HG03280 (cell line): ENCODE results near the gene TRMT10B.

Source experiments
- ATAC-seq: cut with Tn5 transposase; IDR thresholded peaks from one replicate; pipeline ENCODE4 v1.9.1; 2021; ENCODE audit warnings: mild to moderate bottlenecking, moderate library complexity; ENCODE audit not compliant: unreplicated experiment

The TRMT10B gene, protein sequence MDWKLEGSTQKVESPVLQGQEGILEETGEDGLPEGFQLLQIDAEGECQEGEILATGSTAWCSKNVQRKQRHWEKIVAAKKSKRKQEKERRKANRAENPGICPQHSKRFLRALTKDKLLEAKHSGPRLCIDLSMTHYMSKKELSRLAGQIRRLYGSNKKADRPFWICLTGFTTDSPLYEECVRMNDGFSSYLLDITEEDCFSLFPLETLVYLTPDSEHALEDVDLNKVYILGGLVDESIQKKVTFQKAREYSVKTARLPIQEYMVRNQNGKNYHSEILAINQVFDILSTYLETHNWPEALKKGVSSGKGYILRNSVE

DNA sequence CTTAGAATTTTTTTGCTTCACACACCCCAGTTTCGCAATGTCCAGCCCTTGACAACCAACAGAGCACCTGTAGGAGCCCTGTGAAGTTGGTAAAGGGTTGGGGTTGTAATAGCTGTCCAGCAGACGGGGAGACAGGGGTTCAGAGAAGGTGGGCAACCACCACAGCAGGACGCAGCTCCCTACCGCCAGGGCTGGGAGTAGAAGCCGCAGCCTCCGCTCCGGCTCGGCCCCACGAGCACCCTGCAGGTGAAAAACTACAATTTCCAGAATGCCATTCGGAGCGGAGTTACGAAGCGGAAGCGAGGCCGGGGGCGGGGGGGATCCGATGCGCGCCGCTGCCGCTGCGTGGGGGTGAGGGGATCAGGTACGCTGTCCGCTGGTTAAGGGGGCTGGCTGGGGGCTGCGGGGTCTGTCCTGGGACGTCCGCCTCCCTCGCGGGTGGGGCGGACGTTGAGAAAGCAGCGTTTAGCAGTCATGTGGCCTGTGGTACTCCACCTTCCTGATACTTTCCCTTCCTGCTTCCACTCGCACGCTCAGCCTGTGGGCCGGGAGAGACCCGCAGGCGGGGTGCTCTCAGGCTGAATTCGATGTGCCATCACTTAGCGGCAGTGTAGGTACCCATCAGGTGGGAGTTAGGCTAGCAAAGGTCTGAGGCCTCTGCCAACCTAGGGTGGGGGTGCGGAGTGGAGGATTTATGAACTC lies at the start of gene TRMT10B:
TSS of gene TRMT10B (plus strand) at position 317 of the 702 bp plus-strand sequence. CDS start 8,127 bp downstream, outside the sequence.
- peak; percentile 86 for ATAC-seq

DNA sequence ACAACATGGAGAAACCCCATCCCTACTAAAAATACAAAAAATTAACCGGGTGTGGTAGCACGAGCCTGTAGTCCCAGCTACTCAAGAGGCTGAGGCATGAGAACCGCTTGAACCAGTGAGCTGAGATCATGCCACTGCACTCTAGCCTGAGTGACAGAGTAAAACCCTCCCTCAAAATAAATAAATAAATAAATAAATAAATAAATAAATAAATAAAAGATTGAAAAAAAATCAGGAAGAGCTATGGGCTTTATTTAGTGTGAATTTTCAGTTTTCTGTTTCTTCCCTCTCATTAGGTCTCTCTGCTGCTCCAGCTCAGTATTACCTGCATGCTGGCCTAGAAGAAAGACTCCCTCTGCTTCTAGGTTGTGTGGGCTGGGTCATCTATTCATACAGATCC lies 47.8 kb upstream of the TRMT10B start:
- no peak for ATAC-seq

DNA sequence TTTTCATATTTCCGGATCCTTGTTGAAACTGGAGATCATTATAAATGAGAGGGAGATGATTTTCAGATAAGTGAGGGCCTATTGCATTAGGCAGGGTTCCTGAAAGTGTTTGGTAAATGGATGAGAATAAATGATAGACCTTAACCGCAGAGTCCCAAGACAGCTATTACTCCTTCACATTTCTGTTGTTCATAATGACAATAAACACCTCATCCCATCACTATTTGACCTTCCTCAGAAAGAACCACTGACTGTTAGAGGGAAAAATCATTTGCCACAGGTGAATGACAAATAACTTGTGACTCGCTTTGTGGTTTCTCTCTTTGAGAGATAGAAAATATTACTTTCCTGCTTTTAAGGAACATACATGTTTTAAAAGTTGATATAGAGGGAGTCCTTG lies 47.3 kb upstream of the TRMT10B start:
- no peak for ATAC-seq

DNA sequence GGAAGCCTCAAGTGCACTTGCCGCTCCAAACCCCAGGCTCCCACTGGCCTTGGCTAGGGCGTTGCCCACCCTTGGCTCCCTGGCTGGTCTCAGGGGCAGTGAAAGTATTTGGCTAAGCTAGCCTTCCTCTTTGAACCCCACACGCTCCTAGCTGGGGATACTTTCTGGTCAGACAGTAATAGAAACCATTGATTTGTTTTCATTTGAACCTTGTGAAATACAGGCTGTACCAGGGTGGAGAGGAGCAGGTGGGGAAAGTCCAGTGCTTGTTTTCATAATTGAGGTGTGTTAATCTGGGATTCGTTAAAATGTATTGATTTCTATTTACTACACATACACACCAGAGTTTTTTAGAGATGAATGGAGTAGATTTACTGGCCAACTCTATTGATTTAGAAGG lies 45.9 kb upstream of the TRMT10B start:
- ATAC-seq: no peak

DNA sequence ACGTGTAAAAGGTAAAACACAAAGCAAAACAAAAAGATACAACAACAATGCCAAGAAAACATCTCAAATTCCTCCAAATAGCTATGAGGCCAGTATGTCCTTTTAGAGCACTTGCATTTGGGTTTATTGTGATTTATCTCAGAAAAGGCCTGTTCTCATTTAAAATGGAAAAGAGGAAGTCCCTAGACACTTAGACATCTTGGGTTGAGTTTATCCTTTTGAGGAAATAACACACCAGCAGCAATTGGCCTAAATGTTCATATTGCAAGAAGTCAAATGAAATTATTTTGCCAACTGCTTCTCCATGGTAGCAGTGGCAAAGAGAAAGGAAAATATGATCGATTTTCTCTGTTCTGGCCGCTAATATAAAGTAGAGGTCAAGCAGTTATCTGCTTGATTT lies 43.6 kb upstream of the TRMT10B start:
- ATAC-seq: no peak

DNA sequence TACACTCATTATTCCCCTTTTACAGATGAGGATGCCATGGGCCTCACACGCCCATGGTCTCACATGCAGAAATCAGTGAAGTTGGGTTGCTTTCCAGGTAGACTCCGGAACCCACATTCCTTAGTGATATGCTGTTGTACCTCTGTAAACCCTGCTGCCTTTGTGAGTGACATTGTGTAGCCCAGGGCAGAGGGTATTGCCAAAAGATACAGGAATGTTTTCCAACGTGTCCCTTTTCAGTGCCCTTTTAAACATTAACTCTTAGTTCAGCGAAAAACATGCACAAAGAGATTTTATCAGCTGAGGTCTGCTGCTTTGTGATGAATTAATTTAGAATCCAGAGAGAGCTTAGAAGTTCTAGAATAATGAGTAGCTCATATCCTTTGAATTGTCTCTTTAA lies 38.3 kb upstream of the TRMT10B start:
- ATAC-seq: no peak

DNA sequence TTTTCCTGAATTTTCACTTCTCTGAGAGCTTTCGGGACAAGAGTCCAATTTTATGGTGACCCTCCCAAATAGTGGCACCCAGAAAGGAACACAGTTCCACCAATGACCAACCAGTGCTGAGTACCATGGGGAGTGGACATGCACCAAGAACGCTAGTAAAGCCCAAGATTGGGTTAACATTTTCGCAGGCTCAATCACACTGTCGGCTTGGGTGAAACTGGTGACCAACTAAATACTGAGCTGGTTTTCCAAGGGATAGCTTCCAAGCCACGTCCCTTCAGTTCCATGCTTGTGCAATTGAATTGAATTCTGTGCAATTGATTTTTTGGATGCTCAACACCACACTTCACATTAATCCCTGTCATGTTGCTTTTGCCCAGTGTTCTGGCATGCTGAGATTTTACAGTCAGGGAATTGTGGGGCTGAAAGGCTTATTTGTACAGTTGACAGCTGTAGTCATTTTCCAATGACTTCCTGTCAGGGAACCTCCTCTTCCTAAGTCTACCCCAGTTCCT lies 37.6 kb upstream of the TRMT10B start:
- no peak for ATAC-seq

DNA sequence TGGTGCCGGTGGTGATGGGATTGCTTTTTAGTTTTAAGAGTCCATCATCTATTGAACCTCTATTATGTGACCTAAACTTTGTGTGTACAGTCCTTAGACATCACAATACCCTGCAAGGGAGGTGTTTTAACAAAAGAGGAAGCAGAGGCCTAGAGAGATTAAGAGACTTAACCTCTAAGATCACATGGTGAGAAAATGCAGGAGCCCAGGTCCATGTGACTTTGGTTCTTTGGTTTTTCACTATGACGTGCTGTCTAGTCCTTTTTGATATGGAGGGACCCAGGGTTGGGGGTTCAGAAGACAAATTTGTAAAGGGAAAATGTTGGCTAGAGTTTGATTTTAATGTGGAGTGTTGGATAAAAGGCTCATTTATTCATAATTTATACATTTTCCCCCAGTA lies 34.1 kb upstream of the TRMT10B start:
- ATAC-seq: no peak

DNA sequence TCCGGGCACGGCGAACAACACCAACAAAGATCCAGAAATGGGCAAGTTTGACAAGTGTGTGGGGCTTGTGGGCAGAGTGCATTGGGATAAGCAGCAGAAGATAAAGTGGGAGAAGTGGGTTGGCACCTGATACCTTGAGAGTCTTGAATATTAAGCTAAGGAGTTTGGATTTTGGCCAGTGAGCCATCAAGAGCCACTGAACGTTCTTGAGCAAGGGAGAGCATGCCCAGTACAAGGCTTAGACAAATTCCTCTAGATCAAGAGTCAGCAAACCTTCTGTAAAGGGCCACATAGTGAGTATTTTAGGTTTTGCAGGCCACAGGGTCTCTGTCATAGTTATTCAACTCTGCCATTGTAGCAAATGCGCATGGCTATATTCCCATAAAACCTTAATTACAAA lies 26.6 kb upstream of the TRMT10B start:
- no peak for ATAC-seq

DNA sequence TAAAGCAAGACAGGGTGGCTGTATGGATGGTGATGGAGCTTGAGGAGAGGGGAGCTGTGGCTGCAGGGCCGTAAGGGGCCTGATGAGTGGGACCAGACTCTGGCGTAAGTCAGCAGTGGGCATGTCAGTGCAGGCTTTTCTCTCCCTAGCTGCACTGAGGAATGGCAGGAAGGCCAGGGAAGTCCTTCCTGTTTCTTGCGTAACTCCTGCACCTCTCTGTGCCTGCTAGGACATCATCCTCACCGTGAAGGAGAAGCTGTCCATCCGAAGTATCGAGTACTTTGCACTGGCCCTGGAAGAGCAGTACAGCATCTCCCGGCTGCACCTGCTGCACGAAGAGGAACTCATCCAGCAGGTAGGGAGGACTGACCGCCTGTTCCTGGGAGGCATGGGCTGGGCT lies 24.1 kb upstream of the TRMT10B start:
- no peak for ATAC-seq

DNA sequence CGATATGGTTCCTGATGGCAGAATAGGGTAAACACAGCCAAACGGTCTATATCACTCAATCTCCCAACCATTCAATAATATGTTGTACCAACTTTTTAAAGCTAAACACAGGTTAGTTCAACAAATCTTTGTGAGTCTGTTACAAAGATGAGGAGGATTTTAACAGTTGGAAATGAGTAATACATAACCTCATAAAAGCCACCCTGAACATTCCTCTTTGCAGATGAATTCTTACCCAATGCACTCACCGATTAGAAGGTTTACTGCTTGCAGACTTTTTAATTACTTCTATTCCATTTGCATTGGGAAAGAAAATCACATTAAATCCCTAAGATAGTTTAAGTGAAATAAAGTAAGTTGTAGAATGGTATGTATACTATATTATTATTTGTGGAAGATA lies 23.3 kb upstream of the TRMT10B start:
- ATAC-seq: no peak

DNA sequence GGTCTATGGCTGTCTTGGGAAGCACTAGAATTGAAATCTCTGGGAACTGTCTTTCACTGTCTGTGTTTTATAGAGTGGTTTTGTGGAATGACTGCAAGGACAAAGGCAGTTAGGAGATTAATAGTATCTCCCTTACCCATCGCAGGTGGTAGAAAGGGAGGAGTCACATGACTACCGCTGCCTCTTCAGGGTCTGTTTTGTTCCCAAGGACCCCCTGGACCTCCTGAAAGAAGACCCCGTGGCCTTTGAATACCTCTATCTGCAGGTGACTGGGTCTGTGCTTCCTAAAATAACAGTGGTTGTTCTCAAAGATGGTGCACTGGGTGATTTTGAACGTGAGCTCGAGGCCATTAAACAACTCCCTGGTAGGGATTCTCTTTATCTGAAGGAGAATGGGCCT lies 22.8 kb upstream of the TRMT10B start:
- no peak for ATAC-seq

DNA sequence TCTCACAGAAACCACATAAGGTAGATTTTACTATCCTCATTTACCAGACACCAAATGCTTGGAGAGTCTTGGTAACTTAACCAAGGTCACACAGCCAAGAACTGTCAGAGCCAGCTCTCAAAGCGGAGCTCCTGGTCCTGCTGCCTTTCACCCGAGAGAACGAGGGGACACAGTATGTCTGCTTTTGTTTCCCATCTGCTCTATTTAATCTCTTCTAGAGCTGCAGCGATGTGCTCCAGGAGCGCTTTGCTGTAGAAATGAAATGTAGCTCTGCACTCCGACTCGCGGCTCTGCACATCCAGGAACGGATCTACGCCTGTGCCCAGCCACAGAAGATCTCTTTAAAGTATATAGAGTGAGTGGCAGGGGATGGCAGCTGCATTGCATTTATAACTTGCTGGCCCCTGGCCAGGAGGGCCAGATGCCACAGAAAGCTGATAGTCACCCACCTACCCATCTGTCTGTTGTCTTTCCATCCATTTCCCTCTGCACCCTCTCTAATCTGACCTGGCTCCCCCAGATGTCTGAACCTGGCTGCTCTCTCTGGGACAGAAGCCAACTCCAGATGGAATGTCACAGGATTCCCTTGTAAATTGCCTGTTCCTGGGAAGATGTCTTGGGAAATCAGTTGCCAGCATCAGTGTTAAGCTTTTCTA lies 21.4 kb upstream of the TRMT10B start:
- no peak for ATAC-seq

DNA sequence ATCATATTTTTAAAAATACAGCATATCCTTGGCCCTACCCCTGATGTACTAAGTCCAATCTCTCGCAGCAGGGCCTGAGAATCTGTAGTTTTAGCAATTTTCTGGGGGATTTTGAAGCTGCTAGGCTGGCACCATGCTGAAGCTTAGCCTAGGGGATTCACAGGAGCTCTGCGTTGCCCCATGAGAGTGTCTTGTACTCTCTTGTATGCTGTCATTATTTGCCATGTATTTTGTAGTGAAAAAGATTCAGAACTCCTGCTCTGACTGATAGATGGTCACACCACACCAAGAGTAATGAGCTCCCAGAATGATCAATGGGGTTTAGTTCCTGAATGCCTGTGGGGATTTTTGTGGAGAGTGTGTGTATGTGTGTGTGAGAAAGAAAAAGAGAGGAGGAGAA lies 20.7 kb upstream of the TRMT10B start:
- ATAC-seq: no peak

DNA sequence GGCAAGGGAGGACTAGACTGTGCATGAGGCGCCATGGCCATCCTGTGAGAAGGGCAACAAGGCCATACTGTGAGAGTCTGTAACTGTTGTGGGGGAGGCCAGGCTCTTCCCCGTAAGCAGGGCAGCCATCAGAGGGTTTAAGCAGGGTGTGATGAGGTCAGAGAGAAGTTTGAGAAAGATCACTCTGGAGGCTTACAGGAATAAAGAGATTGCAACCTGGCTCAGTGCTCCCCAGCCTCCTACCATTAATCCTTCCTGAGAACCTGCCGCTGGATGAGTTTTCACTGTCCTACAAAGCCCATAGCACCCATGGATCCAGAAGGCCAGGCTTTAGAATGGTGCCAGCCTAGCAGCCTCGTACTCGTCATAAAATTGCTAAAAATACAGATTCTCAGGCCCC lies 14.4 kb upstream of the TRMT10B start:
- ATAC-seq: no peak

DNA sequence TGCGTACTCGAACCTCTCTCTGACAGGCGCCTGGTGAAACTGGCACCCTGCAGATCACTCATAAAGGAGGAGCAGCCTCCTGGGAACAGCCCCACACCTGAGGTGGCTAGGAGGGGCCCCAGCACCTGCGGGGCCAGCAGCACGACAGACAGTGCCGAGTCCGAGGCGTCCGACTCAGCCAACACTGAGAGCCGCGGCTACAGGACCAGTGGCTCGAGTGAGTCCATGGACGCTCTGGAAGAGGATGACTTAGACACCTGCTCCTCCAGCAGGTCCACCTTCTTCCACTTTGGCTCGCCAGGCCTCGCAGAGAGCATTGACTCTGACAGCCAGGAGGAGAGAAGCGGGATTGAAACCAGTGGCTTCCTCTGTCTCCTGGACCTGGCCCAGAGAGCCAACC lies 13.5 kb upstream of the TRMT10B start:
- no peak for ATAC-seq

DNA sequence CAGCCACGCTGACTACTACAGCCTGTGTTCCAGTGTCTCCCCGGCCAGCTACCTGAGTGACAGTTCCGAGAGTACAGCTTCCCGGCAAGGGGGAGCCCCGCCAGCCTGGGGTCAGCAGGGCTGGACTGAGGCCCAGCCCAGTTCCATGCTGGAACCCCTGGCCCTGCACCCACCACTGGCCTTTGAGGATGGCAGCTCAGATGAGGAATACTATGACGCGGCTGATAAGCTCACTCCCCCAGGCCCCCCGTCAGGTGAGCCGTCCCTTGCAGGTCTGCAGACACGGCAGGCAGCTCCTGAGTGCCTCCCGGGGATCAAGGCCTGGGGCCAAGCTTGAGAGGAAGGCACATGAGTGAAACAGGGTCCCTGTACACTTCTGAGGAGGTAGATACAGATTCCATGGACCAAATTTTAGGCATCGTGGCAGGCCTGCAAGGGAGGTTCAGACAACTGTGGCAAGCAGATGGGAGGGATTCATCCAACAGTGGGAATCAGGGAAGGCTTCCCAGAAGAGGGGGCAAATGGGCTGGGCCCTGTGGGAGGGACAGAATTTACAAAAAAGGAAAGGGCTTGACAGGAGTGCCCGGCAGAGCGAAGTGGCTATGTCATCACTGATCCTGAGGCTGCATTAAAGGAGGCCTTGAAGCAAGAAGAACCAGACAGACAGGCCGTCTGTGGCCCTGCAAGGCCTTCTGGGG lies 12.8 kb upstream of the TRMT10B start:
- ATAC-seq: no peak

DNA sequence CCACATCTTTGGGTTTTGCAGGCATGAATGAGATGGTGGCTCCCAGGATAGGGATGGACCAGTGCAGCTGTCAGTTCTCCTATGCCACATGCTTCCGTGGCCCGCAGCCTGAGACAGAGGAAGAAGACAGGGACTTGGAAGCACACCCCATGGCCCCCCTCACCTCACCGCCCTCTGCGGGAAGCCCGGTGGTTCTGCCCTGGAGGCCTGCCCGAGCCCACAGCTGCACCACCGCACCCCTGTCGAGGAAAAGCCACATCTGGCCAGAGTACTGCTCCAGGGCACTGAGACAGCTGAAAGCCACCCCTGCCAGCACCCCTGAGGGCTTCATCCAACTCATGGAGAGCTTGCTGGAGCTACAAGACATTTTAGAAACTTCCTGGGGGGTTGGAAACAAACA lies 7.6 kb upstream of the TRMT10B start:
- ATAC-seq: no peak

DNA sequence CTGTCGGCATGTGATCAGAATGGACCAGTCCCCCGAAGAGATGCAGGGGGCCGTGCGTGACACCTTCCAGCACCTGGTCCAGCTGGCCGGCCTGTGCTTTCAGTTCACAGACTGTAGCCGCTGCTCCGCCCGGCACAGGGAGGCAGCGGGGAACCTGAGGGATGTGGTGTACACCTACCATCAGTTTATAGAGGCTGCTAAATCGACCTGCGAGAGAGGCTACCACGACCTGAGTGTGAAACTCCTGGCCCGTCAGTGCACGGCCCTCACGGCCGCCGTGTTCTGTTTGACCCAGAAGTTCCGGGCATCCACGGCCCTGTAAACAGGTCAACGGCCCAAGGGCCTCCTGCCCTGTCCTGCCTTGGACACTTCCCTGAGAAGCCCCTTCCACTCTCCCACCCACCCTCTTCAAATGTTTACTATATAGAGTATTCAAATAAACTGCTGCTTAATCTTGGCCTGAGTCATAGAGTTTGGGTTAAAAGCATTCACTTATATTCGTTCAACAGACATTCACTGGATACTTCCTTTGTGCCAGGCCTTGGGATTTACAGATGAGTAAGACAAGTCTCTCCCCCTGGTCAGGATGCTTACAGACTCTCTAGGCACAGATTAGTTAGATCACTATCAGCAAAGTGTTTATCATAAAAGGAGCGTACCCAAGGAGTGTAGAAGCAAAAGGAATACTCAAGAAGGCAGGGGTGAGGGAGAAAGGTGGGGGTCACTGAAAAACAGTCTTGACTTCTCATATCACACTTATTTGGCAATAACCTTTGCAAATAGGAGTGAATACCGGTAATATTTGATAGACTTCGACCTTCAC lies 6.9 kb upstream of the TRMT10B start:
- ATAC-seq: no peak

DNA sequence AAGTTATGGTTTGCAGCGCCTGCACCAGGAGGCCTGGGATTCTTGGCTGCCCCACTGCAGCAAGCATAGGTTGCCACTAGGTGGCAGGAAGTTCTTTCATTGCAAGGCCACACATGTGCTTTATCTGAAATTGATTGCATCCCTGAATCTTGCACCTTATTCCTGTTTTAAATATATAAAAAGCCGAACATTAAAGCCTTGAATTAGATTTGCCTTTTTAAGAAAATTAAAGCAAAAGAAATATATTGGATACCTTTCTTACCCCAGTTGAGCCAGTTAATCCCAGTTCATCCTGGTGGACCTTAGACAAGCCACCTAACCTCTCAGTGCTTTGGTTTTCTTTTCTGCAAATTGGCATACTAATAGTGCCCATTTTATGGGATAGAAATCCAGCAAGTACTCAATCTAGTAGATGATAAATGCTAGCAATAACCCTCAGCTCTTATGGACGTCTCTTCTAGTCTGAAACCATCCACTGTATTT lies 6.3 kb upstream of the TRMT10B start:
- ATAC-seq: no peak
